Fibroblast of mammary gland (primary cell): ENCODE results near the gene AGER.

Source experiments
- DNase-seq: peaks from one replicate; pipeline ENCODE4 v3.0.0-alpha.2; 2010; ENCODE audit warnings: low read depth
- H3K4me3 ChIP-seq: 2 replicates; pipeline ENCODE4 v1.5.1; 2011; ENCODE audit warnings: low read depth, mild to moderate bottlenecking, low read length, moderate library complexity; ENCODE audit not compliant: control insufficient read depth
- TF ChIP-seq, protein P1 (sequence below): conservative IDR thresholded peaks from 2 replicates; pipeline ENCODE4 v1.5.1; 2011; ENCODE audit warnings: low read depth, low read length, inconsistent platforms; ENCODE audit not compliant: control insufficient read depth, insufficient read depth

AGER gene

DNA sequence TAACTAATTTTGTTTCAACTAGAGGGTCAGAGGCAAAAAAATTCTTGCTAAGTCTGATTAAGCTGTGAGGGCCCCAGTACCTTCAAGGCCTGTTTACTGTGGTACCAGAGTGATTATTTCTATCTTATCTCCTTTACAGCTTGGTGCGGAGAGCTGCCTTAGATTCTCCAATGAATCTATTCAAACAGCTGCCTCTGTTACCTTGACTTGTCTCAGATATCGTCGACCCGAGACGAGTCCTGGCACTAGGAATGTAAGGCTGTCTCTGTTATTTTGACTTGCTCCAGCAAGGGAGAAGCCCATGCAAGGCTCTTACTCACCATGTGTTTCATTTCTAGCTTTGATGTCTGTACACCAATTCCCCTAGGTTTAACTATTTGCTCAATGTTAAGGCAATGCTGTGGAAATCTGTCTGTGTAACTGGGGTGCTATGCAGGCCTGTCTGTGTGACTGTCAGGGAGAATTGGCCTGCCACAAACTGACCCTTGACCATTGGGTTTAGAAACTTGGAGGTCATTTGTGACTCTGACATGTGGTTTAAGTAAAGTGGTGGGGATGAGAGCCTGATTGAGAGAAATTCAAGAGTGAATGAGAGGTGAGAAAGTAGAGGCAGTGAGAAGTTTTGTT is 43.5 kb downstream of the AGER start:
- DNase-seq: no peak
- H3K4me3 ChIP-seq: no peak overlapping the region
- TF ChIP-seq, protein P1, sequence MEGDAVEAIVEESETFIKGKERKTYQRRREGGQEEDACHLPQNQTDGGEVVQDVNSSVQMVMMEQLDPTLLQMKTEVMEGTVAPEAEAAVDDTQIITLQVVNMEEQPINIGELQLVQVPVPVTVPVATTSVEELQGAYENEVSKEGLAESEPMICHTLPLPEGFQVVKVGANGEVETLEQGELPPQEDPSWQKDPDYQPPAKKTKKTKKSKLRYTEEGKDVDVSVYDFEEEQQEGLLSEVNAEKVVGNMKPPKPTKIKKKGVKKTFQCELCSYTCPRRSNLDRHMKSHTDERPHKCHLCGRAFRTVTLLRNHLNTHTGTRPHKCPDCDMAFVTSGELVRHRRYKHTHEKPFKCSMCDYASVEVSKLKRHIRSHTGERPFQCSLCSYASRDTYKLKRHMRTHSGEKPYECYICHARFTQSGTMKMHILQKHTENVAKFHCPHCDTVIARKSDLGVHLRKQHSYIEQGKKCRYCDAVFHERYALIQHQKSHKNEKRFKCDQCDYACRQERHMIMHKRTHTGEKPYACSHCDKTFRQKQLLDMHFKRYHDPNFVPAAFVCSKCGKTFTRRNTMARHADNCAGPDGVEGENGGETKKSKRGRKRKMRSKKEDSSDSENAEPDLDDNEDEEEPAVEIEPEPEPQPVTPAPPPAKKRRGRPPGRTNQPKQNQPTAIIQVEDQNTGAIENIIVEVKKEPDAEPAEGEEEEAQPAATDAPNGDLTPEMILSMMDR: no peak

DNA sequence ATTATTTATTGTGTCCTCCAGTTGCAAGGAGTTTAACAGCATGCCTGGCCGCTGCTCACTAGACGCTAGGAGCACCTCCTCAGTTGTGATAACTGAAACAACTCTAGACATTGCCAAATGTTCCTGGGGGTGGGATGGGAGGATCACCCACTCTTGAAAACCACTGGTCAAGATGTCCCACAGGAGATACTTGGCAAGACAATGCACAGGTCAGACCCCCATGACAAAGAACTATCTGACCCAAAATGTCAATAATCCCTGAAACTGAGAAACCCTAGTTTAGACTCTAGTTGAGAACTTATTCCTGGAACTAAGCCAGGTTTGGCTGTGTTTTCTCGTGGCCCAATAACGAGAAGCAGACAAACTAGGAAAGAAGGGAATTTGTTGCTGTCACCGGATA is 44.5 kb downstream of the AGER start:
- no peak overlapping the region for H3K4me3 ChIP-seq
- TF ChIP-seq, protein P1: no peak
- no peak for DNase-seq

DNA sequence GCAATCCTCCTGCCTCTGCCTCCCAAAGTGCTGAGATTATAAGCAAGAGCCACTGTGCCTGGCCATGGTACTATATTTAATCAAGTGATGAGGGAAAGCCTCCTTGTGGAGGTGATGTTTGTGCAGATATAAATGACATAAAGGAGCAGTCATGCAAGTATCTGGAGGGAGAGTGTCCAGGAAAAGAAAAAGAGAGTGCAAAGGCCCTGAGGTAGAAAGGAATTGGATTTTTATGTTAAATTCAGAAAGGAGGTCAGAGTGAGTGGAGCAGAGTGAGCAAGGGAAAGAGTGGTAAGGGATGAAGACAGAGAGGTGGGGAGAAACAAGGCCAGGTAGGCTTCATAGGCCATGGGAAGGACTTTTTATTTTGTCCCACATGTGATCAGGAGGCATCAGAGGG is 46.6 kb downstream of the AGER start:
- H3K4me3 ChIP-seq: no peak overlapping the region
- DNase-seq: no peak
- TF ChIP-seq, protein P1: no peak

DNA sequence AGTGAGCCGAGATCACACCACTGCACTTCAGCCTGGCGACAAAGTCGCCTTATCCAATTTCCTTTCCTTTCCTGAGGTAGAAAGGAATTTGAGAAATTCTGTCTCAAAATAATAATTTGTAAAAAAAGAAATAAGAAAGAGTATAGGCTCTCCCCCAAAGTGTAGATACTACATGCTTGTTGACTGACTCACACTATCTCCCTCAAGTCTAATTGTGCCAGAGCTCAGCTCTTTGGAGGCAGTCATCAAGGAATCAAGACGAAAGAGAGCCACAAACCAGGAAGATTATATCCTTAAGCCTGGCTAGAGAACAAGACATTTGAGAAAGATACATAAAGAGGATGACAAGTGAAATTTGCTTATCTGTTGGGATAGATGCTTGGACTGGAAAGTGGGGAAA is 50.3 kb downstream of the AGER start:
- DNase-seq: no peak
- TF ChIP-seq, protein P1: no peak

DNA sequence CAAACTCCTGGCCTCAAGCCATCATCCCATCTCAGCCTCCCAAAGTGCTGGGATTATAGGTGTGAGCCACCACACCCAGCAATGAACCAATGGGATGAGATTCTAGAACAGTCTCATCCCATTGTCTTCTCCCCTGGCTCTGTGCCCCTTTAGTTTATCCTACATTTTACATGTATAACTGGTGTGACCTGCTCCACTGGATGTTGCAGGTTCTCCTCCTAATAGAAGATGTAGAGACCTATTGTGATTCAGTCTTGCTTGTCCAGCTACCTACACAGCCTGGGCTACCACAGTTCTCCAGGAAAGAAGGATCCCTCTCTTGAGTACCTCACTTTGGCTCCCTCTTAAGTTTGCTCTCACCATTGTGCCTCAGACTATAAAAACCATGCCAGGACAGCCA is 51.9 kb downstream of the AGER start:
- TF ChIP-seq, protein P1: no peak
- DNase-seq: no peak
- no peak overlapping the region for H3K4me3 ChIP-seq

More for the DNA sequence above, 50.3 kb downstream of the AGER start:
- H3K4me3 ChIP-seq: no peak overlapping the region

DNA sequence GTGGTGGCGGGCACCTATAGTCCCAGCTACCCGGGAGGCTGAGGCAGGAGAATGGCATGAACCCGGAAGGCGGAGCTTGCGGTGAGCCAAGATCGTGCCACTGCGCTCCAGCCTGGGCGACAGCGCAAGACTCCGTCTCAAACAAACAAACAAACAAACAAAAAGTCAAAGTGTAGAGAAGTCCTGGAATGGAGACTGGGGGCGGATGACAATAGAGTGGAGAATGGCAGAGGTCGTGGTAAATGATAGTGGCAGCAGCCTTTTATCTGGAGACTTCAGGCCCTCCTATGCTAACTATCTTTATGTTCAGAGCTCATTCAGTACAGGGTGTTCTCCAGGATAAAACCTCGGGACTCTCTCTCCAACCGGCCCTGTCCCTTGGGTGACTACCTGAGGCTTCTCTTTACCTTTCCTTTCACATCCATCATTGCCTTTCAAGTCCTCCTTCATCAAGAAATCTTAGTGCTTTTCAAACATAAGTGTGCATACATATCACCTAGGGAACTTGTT is 52.6 kb downstream of the AGER start:
- TF ChIP-seq, protein P1: no peak
- H3K4me3 ChIP-seq: no peak overlapping the region
- DNase-seq: no peak
